A549 (cell line): ENCODE results near the gene TRPV2. TPM values are rescaled to one million over a fixed set of nuclear protein-coding genes. Genes with fewer than 3 reads are reported as not detected.

ENCODE experiments used
- ATAC-seq, 2 experiments: fragments of 200-7000 bp in 1 of 2; fragments of >200 bp in 1 of 2; cut with Nextera tagmentation in 1 of 2; cut with Tn5 transposase in 1 of 2; 3 replicates each; pipeline versions ENCODE4 v1.8.0 to v1.9.1; 2018 to 2020; ENCODE audit warnings: mild to moderate bottlenecking in 1 of 2, moderate library complexity in 1 of 2
- CTCF ChIA-PET: fragments of 300-600 bp; sonication (Branson Sonifier 250); formaldehyde crosslinking; extraction: SDS; loops from one replicate; lab custom pipeline; 2021; ENCODE audit warnings: antibody characterized with exemption, inconsistent platforms; lab: Yijun Ruan, JAX
- POLR2A ChIA-PET: fragments of 350-600 bp; formaldehyde crosslinking; extraction: SDS; loops from one replicate; lab custom pipeline; 2021; ENCODE audit warnings: antibody characterized with exemption, inconsistent platforms; lab: Yijun Ruan, JAX
- DNase-seq, 2 experiments: peaks; one replicate each; pipeline versions ENCODE4 v3.0.0 to v3.0.0-alpha.2; 2011 to 2016; ENCODE audit warnings: low read depth in 1 of 2, low spot score in 1 of 2
- FAIRE-seq: peaks from 2 replicates; lab custom pipeline; 2011; peaks lifted over from hg19 to GRCh38; lab: Jason Lieb, UNC
- H3K27ac ChIP-seq, 2 experiments: fragments of >200 bp; sonication (Bioruptor Twin); formaldehyde crosslinking; 3 replicates each; pipeline ENCODE4 v1.5.1; 2016 to 2017
- H3K4me1 ChIP-seq: fragments of >200 bp; sonication (Bioruptor Twin); formaldehyde crosslinking; 3 replicates; pipeline ENCODE4 v1.6.1; 2016
- H3K4me2 ChIP-seq: fragments of >200 bp; sonication (Bioruptor Twin); formaldehyde crosslinking; 3 replicates; pipeline ENCODE4 v1.6.1; 2016
- H3K4me3 ChIP-seq: fragments of >200 bp; sonication (Bioruptor Twin); formaldehyde crosslinking; 3 replicates; pipeline ENCODE4 v1.5.1; 2016
- H3K9me3 ChIP-seq: fragments of >200 bp; sonication (Bioruptor Twin); formaldehyde crosslinking; 3 replicates; pipeline ENCODE4 v1.6.1; 2016
- CHD2 ChIP-seq: fragments of 150-350 bp; IDR thresholded peaks from 2 replicates; pipeline ENCODE4 v1.6.1; 2014; ENCODE audit warnings: low read length; ENCODE audit not compliant: partially characterized antibody
- CTCF ChIP-seq: fragments of >200 bp; sonication (Bioruptor Twin); formaldehyde crosslinking; IDR thresholded peaks from 3 replicates; pipeline ENCODE4 v1.5.1; 2016
- FOXS1 ChIP-seq: fragments of 250-450 bp; sonication (Bioruptor Pico); IDR thresholded peaks from 2 replicates; pipeline ENCODE4 v1.5.0; 2020; ENCODE audit warnings: mild to moderate bottlenecking, moderate library complexity
- HOXB13 ChIP-seq: fragments of 250-450 bp; sonication (Bioruptor Pico); IDR thresholded peaks from 2 replicates; pipeline ENCODE4 v1.5.0; 2020; ENCODE audit warnings: low read depth, mild to moderate bottlenecking, moderate library complexity
- JUN ChIP-seq, 2 experiments: fragments of >200 bp; sonication (Bioruptor Twin); formaldehyde crosslinking; IDR thresholded peaks; 2 replicates in 1 of 2; 3 replicates in 1 of 2; pipeline ENCODE4 v1.6.1; 2016 to 2017
- MAFK ChIP-seq: fragments of 450-650 bp; IDR thresholded peaks from 2 replicates; pipeline ENCODE4 v1.6.1; 2014; ENCODE audit not compliant: partially characterized antibody
- MAZ ChIP-seq: fragments of 150-350 bp; IDR thresholded peaks from 2 replicates; pipeline ENCODE4 v1.6.1; 2014; ENCODE audit warnings: antibody characterized with exemption, low read depth, low read length, borderline replicate concordance
- NR3C1 ChIP-seq: fragments of >200 bp; sonication (Bioruptor Twin); formaldehyde crosslinking; IDR thresholded peaks from 3 replicates; pipeline ENCODE4 v1.6.1; 2017
- POLR2A ChIP-seq: IDR thresholded peaks from 2 replicates; pipeline ENCODE4 v1.6.1; 2012; ENCODE audit warnings: mild to moderate bottlenecking, low read length
- POLR2AphosphoS2 ChIP-seq: conservative IDR thresholded peaks from 2 replicates; pipeline ENCODE4 v1.6.1; 2012; ENCODE audit warnings: low read length, improper control_type of control experiment, inconsistent platforms
- RCOR1 ChIP-seq: fragments of 150-350 bp; IDR thresholded peaks from 2 replicates; pipeline ENCODE4 v1.6.1; 2014; ENCODE audit warnings: antibody characterized with exemption, low read length, low read depth
- ZC3H11A ChIP-seq: fragments of 450-650 bp; IDR thresholded peaks from 2 replicates; pipeline ENCODE4 v1.6.1; 2014; ENCODE audit warnings: antibody characterized with exemption, mild to moderate bottlenecking
- ZFP36 ChIP-seq: fragments of 450-650 bp; IDR thresholded peaks from 2 replicates; pipeline ENCODE4 v1.6.1; 2014; ENCODE audit warnings: borderline replicate concordance; ENCODE audit not compliant: partially characterized antibody
- WGBS: methylation state at CpG from one replicate; pipeline ENCODE4 v1.1.6; 2017; ENCODE audit errors: missing lambda C conversion rate; 5-methylcytosine and 5-hydroxymethylcytosine counted together
- polyA plus RNA-seq, 4 experiments: library from polyadenylated mRNA; depleted of rRNA in 3 of 4; stranded (reverse); fragments of >200 nt; fragmentation: RNase III in 1 of 4; extraction: RNeasy Plus Mini Kit Qiagen cat#74134 plus additional on column Dnase treatment in 1 of 4; gene quantifications; 2 replicates in 3 of 4; 3 replicates in 1 of 4; pipeline ENCODE4 v1.2.3, GENCODE V29; 2011 to 2017
- TF ChIP-seq, protein P1 (sequence below): IDR thresholded peaks from 2 replicates; pipeline ENCODE4 v1.6.1; 2012
- TF ChIP-seq, protein P2 (sequence below): IDR thresholded peaks from 2 replicates; pipeline ENCODE4 v1.6.1; 2012
- TF ChIP-seq, protein P3 (sequence below): fragments of 200-600 bp; sonication (generic); IDR thresholded peaks from 2 replicates; pipeline ENCODE4 v1.6.1; 2016; ENCODE audit warnings: antibody characterized with exemption, mild to moderate bottlenecking, moderate library complexity

The TRPV2 gene
- polyA plus RNA-seq, 2 of the 4 experiments (the other 2 are of a cell fraction), result 0.31 to 0.61 TPM

GRCh38 chr17:16472539-16472938 lies 57.2 kb downstream of the TRPV2 start:
- TF ChIP-seq ZC3H11A (no peak), CTCF (no peak), RCOR1 (no peak), JUN (IDR thresholded peaks at IDR 0.05) (no peak), FOXS1 (no peak)
- TF ChIP-seq, protein P1, sequence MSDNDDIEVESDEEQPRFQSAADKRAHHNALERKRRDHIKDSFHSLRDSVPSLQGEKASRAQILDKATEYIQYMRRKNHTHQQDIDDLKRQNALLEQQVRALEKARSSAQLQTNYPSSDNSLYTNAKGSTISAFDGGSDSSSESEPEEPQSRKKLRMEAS, result no peak
- TF ChIP-seq, all 56 proteins: peak for 0
- Histone ChIP-seq H3K27ac (no peak overlapping the region), H3K4me3 (no peak overlapping the region), H3K9me3 (no peaks in the 10 kb centered on the region), H3K4me2 (no peak overlapping the region), H3K4me1 (peaks cover 7% of the 10 kb centered on the region)
- ChIA-PET POLR2A (no interaction called here), CTCF (interaction anchor here (0.6 to 3.3 kb wide), 7 partner anchors 9 to 116 kb away, joined by 3 to 21 read pairs (median 4); no protein-coding TSS in a partner anchor)
- 78% methylated on average over 6 of the region's 6 CpGs for WGBS
- no peak for DNase-seq
- no peak for FAIRE-seq
- ATAC-seq, result no peak

GRCh38 chr17:16473044-16474011 lies 58.0 kb downstream of the TRPV2 start:
- DNase-seq (no peak), FAIRE-seq (no peak)
- Histone ChIP-seq H3K4me2 (no peak overlapping the region), H3K4me1 (peaks cover 12% of the 10 kb centered on the region)
- CTCF ChIA-PET, result interaction anchor here (0.6 to 3.3 kb wide), 11 partner anchors 8 to 115 kb away, joined by 3 to 21 read pairs (median 4); no protein-coding TSS in a partner anchor
- TF ChIP-seq NR3C1, result no peak
- TF ChIP-seq HOXB13, result no peak
- no peak for TF ChIP-seq POLR2AphosphoS2
- TF ChIP-seq ZFP36, result no peak
- TF ChIP-seq, protein P2, sequence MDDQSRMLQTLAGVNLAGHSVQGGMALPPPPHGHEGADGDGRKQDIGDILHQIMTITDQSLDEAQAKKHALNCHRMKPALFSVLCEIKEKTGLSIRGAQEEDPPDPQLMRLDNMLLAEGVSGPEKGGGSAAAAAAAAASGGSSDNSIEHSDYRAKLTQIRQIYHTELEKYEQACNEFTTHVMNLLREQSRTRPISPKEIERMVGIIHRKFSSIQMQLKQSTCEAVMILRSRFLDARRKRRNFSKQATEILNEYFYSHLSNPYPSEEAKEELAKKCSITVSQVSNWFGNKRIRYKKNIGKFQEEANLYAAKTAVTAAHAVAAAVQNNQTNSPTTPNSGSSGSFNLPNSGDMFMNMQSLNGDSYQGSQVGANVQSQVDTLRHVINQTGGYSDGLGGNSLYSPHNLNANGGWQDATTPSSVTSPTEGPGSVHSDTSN, result no peak
- TF ChIP-seq POLR2A, result no peak
- TF ChIP-seq, protein P3, sequence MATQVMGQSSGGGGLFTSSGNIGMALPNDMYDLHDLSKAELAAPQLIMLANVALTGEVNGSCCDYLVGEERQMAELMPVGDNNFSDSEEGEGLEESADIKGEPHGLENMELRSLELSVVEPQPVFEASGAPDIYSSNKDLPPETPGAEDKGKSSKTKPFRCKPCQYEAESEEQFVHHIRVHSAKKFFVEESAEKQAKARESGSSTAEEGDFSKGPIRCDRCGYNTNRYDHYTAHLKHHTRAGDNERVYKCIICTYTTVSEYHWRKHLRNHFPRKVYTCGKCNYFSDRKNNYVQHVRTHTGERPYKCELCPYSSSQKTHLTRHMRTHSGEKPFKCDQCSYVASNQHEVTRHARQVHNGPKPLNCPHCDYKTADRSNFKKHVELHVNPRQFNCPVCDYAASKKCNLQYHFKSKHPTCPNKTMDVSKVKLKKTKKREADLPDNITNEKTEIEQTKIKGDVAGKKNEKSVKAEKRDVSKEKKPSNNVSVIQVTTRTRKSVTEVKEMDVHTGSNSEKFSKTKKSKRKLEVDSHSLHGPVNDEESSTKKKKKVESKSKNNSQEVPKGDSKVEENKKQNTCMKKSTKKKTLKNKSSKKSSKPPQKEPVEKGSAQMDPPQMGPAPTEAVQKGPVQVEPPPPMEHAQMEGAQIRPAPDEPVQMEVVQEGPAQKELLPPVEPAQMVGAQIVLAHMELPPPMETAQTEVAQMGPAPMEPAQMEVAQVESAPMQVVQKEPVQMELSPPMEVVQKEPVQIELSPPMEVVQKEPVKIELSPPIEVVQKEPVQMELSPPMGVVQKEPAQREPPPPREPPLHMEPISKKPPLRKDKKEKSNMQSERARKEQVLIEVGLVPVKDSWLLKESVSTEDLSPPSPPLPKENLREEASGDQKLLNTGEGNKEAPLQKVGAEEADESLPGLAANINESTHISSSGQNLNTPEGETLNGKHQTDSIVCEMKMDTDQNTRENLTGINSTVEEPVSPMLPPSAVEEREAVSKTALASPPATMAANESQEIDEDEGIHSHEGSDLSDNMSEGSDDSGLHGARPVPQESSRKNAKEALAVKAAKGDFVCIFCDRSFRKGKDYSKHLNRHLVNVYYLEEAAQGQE, result no peak
- no peak for TF ChIP-seq MAFK
- TF ChIP-seq CHD2, result no peak
- TF ChIP-seq MAZ, result no peak
- TF ChIP-seq, all 56 proteins: peak for 0
- H3K27ac ChIP-seq, result no peak overlapping the region
- POLR2A ChIA-PET, result no interaction called here
- H3K9me3 ChIP-seq, result no peaks in the 10 kb centered on the region
- WGBS, result 83% methylated on average over 17 of the region's 20 CpGs
- no peak for ATAC-seq
- no peak overlapping the region for H3K4me3 ChIP-seq
